Measurements from ENCODE around the gene P2RY8. TPM values are rescaled to one million over a fixed set of nuclear protein-coding genes. Genes with fewer than 3 reads are reported as not detected.
"Not testable (repeated sequence)": the region's sequence is repeated elsewhere in the genome, so short reads cannot be mapped to it uniquely, and the experiment has no call there.

Gene P2RY8
- total RNA-seq, 1 donor from 2014 or later: not detected

DNA sequence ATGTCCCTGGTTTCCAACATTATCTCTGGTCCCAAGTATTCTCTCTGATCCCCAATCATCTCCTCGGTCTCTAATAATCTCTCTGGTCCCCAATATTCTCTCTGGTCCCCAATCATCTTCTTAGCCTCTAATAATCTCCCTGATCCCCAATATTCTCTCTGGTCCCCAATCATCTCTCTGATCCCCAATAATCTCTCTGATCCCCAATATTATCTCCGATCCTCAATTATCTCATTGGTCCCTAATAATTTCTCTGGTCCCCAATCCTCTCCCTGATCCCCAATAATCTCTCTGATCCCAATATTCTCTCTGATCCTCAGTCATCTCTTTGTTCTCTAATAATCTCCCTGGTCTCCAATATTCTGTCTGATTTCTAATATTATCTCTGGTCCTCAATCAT lies 16.6 kb downstream of the P2RY8 start:
- DNase-seq (ENCODE audit: low read depth): no peak

DNA sequence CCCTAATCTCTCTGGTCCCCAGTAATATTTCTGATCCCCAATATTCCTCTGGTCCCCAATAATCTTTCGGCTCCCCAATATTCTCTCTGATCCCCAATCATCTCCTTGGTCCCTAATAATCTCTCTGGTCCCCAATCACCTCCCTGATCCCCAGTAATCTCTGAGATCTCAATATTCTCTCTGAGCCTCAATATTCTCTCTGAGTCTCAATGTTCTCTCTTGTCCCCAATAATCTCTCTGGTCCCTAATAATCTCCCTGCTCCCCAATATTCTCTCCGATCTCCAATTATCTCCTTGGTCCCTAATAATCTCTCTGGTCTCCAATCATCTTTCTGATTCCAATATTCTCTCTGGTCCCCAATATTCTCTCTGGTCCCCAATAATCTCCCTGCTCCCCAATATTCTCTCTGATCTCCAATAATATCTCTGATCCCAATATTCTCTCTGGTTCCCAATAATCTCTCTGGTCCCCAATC lies 17.9 kb downstream of the P2RY8 start:
- DNase-seq (ENCODE audit: low read depth): no peak

DNA sequence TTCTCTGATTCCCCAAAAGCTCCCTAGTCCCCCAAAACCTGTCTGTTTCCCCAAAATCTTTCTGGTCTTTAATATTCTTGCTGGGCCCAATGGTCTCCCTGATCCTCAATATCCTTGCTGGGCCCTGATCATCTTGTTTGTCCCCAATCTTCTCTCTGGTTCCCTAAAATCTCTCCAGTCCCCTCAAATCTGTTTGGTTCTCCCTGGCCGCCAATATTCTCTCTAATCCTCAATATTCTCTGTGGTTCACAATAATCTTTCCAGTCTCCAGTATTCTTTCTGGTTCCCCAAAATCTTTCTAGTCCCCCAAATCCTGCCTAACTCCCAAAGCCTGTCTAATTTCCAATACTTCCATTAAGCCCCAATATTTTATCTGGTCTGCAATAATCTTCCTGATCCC lies 18.5 kb downstream of the P2RY8 start:
- DNase-seq (ENCODE audit: low read depth): no peak

DNA sequence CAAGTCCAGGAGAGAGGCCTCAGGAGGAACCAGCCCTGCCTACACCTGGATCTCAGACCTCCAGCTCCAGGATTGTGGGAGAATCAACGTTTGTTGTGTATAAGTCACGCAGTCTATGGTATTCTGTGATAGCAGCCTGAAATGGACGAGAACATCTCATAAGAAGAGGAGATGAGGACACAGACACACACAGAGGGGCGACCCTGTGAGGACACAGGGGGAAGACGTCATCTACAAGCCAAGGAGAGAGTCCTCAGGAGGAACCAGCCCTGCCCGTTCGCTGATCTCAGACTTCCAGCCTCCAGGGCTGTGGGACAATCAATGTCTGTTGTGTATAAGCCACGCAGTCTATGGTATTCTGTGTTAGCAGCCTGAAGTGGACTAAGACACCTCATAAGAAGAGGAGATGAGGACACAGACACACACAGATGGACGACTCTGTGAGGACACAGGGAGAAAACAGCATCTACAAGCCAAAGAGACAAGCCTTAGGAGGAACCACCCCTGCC lies 20.3 kb downstream of the P2RY8 start:
- no peak for DNase-seq (ENCODE audit: low read depth)

DNA sequence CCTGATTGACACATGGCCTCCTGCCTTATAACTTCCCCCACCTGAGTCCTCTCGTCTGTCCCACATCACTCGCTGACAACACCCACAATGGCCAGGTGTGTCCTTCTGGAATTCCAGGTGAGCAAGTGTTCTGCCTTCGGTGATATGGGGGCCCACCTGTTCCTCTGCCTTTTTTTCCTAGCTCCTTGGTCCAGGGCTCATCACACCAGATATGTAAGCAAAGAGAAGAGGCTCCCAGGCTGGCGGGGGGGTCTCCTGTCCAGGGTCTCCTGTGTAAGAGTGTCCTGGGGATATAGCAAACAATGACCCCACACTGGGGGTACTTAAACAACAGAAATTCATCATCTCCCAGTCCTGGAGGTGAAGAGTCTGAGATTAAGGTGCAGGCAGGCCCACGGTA lies 25.2 kb downstream of the P2RY8 start:
- no peak for DNase-seq (ENCODE audit: low read depth)

DNA sequence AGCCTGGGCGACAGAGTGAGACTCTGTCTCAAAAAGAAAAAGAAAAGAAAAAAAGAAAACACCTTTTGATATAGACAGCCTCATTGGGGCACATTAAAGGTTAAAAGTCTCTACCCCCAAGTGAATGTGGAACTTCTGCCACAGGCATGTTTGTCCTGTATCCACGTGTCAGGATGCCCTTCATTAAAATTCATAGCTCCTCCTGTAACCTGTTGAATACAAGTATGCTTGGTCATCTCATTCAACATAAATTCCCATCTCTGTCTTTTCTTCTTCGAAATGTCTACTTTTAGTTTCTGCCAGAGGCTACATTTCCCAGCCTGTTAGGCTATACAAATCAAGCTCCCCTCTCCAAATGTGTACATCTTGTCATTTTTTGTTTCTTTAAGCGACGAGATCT lies 25.8 kb downstream of the P2RY8 start:
- DNase-seq (ENCODE audit: low read depth): no peak

DNA sequence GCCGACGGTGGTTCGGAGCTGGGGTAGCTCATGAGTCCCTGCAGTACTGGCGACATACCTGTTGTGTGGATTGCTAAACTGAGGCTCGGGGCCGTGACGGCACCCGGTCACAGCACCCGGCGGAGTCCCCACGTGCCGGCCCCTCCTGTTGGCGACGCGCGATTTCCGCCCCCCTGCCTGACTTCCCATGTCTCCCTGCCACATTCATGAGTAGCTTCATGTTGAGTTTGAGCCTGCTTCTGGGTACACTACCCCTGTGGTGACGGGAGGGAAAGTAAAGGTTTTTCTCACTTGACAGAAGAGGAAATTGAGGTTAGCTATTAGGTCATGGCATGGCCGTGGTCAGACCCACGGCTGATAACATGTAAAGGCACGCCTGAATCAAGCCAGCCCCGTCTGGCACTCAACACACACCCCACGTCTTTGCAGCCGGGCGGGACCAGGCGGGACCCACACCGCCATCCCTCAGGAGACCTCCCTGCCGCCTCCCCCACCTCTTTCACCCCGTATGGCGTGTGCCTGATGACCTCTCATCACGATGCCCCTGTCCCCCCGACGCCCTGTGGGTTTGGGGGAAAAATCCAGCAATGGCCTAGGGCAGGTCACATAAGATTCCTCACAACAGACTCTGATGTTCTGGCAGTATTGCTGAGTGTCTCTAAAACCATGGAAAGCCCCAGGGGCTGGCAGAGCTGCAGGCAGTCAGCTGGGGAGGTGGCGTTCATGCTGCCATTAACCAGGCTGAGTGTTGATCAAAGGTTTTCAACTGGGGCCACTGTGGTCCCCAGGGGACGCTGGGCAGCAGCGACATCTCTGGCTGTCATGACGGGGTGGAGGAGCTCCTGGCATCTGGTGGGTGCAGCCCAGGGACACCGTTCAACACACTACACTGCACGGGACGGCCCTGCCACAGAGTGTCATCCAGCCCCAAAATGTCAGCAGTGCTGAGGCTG lies 29.2 kb downstream of the P2RY8 start:
- no peak for DNase-seq (ENCODE audit: low read depth)

DNA sequence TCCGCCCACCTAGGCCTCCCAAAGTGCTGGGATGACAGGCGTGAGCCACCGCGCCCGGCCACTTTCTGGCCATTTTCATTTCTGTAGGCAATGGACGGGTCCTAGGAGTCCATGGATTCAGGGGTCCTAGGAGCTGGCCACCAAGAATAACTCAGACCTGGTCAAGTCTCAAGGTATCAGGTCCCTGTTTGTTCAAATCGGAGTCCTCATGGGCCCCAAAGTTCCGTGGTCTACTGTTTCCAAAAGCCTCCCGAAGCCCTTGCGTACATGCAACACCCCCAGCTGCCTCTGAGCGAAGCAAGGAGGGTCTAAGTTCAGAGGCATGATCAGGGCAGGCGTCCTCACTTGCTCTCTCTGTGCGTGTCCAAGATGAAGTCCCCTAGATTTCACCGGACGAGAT lies 30.1 kb downstream of the P2RY8 start:
- no peak for DNase-seq (ENCODE audit: low read depth)

DNA sequence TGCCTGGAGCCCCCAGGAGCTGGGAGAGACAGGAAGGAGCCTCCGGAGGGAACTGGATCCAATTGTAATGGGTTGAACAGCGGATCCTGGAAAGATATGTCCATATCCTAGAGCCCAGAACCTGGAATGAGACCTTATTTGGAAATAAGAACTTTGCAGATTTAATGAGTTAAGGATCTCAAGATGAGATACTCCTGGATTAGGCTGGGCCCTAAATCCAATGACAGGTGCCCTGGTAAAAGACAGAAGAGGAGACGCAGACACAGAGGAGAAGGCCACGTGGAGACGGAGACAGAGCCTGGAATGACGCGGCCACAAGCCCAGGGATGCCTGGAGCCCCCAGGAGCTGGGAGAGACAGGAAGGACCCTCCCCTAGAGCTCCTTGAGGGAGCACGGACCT lies 34.1 kb downstream of the P2RY8 start:
- no peak for DNase-seq (ENCODE audit: low read depth)

DNA sequence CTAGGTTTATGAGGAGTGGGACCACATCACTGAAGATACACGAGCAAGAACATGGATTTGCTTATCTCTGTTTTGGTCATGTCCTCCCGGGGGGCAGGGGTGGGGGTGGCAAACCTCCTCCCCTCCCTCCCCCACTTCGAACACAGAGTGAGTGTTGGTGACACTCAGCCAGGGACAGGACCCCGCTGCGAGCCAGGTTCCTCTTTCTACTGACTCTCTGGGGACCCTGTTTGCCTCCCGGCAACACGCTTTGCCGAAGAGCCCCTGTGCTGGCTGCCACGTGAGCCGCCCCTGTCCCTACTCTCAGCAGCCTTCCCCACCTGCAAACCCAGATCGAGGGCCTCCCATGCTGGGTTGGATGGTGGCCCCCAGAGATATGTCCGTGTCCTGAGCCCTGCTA lies 34.7 kb downstream of the P2RY8 start:
- DNase-seq (ENCODE audit: low read depth): no peak

DNA sequence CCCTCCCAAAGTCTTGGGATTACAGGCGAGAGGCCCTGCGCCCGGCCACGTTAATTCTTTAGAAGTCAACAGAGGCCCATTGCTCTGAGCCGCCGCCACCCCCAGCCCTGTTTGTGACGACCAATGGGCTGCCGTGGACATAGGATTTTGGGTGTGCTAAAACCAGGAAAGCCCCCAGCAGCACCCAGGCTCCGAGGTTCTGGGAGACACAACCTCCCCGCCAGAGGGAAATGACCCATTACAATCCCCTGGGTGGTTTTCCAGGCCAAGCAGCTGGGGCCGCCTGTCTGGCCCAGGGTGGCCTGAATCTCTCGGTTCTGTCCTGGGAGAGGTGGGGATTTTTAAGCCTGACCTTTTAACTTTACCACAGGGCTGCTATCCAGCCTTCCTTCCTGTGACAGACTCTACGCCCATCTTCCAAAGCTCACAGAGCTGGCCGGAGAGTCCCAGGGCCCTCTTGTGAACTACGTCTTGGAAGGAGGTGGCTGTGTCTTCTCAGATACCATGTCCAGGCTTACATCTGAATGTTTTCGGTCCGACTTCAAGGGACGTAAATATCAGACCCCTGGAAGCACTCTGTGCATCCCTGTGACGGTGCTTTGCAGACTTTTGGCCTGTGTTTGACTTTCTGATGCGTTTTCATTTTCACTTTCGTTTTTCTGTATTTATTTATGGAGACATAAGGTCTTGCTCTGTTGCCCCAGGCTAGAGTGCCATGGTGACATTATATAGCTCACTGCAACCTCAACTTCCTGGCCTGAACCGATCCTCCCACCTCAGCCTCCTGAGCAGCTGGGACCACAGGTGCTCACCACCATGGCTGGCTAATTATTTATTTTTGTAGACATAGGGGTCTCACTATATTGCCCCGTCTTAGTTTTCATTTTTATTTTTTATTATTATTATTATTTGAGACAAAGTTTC lies 36.0 kb downstream of the P2RY8 start:
- no peak for DNase-seq (ENCODE audit: low read depth)

DNA sequence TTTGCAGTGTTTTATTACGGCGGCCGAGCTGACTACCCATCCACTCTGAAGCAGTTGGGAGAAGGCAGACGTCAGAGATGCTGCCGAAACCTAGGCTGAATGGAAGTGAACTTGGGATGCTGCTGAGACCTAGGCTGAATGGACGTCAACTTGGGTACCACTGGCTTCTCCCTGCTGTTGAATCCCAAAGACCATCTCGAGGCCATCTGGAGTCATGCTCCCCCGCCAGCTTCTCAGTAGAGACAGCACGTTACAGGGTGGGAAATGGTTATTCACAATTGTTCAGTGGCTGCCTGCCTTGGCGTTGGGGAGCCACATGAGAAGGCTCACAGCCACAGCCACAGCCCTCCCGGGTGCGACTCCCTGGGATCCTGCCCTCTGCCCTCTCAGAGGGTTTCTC lies 40.9 kb downstream of the P2RY8 start:
- DNase-seq (ENCODE audit: low read depth): no peak

DNA sequence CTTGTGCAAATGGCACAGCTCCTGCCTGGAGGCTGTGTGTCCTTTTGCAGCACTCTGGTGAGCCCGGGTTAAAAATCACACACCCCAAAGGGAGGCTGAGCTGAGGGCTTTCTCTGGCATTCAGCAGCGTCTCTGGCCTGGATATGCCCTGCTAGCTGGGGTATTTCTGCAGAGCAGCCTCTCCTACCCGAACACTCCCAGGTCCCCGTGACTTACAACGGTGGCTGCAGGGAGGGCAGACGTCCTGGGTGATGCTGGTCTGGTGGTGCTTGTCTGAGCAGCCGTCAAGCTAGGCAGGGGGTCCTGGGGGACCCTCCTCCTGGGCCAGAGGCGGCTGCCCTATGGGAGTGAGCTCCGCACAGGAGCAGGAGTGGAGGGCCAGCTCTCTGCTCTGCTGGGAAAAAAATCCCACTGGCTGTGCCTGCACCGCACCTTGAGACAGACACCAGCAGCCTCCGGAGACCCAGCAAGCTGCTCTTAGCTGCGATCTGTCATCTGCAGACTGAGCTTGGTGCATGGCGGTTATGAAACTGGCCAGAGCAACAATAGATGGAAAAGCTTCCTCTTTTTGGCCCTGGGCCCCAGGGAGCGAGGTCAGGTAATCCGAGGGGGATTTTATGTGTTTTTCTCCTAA lies 43.0 kb downstream of the P2RY8 start:
- no peak for DNase-seq (ENCODE audit: low read depth)

DNA sequence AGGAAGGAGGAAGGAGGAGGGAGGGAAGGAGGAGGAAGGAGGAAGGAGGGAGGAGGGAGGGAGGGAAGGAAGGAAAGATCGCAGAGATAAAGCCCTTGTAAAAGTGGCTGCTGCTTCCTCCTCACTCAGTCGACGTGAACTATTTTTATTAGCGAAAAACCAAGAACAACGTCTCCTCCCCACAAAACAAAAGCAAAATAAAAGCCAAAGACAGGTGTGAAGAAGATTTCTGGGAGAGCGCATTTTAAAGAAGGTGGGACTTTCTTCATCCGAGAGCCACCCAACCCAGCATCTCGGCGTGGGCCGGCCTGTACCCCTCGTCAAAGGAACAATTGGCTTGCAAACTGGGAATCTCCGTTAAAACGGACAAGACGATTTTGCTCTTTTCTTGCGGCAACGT lies 43.6 kb downstream of the P2RY8 start:
- DNase-seq (ENCODE audit: low read depth): no peak

DNA sequence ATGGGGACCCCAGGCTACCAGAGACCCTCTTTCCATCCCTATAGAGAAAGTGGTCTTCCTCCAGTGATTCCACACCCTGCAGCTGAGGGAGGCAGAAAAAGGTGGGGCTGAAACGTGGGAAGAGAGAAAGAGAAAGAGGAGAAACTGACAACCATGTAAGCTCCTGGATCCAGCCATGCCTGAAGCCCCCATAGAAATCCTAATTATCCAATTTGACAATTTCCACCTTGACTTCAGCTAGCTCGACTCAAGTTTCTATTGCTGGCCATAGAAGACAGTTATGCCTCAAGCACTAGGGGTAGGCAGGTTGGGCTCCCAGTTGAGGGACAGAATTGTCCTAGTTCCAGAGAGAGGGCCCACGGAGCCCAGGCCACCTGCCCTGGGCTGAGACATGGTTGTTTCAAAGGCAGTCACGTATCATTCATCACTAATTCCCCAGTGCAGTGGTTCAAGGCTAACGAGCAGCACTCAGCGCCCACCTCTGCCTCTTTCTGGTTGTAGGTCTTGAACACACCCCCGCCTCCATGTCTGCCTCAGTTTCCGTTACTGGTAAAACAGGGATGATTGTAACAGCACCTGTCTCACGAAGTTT lies 44.5 kb downstream of the P2RY8 start:
- DNase-seq (ENCODE audit: low read depth): no peak

DNA sequence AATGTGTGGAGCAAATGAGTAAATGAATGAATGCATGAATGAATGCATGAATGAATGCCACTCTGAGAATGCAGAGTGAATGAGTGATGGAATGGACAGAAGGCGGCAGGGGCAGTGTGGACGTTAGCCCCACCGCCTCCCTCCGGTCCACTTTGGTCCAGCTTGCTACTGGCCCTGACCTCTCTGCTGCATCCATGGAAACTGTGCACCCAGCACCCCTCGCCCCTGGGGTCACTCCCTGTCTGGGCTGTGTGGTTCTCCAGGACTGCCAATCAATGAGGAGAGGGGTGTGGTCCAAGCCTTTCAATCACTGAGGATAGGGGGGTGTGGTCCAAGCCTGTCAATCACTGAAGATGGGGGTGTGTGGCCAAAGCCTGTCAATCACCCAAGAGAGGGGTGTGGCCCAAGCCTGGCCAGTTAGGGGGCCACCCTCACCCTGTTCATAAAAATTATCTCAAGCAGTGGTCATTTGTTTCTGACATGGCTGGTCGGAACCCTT lies 45.1 kb downstream of the P2RY8 start:
- DNase-seq (ENCODE audit: low read depth): peak; percentile 21

DNA sequence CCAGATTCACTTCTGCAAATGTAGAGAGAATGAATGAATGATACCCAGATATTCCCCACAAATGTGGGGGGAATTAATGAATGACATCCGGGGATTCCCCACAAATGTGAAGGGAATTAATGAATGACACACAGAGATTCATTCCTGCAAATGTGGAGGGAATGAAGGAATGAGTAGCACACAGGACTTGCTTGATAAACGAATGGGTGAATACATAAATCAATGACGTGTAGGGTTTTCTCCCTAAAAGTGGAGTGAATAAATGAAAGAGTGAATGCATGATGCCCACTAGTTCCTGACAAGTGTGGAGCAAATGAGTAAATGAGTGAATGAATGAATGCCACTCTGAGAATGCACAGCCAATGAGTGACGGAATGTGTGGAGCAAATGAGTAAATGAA lies 45.7 kb downstream of the P2RY8 start:
- not testable (repeated sequence) for DNase-seq (ENCODE audit: low read depth)

DNA sequence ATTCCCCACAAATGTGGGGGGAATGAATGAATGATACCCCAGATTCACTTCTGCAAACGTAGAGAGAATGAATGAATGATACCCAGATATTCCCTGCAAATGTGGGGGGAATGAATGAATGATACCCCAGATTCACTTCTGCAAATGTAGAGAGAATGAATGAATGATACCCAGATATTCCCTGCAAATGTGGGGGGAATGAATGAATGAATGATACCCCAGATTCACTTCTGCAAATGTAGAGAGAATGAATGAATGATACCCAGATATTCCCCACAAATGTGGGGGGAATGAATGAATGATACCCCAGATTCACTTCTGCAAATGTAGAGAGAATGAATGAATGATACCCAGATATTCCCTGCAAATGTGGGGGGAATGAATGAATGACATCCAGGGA lies 46.3 kb downstream of the P2RY8 start:
- DNase-seq (ENCODE audit: low read depth): not testable (repeated sequence)

DNA sequence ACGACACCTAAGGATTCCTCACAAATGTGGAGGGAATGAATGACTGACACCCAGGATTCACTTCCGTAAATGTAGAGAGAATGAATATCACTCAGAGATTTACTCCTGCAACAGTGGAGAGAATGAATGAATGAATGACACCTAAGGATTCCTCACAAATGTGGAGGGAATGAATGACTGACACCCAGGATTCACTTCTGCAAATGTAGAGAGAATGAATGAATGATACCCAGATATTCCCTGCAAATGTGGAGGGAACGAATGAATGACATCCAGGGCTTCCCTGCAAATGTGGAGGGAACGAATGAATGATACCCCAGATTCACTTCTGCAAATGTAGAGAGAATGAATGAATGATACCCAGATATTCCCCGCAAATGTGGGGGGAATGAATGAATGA lies 47.6 kb downstream of the P2RY8 start:
- DNase-seq (ENCODE audit: low read depth): not testable (repeated sequence)

DNA sequence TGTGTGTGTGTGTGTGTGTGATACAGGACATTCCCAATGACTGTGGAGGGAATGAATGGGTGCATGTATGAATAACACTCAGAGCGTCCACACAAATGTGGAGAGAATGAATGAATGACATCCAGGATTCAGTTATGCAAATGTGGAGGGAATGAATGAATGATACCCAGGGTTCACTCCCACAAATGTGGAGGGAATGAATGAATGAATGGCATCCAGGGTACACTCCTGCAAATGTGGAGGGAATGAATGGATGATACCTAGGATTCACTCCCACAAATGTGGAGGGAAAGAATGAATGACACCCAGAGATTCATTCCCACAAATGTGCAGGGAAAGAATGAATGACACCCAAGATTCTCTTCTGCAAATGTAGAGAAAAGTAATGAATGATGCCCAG lies 48.2 kb downstream of the P2RY8 start:
- no peak for DNase-seq (ENCODE audit: low read depth)

DNA sequence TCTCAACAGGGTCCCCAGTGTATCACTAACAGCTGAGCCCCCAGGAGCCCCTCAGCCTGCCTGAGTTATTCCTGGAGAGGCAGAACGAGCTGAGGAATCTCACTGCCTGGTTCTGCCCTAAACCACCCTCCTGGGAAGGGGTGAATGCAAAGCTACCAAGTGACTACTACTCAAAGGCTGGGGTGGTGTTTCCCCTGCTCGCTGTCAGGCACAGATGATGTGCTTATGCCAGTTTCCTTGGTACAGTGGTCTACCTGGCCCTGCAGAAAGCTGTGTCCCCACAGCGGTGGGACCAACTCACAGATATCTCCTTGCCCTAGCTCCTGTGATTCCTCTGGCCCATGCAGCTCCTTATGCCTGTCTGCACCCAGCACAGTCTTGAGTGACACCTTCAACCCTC lies 48.8 kb downstream of the P2RY8 start:
- DNase-seq (ENCODE audit: low read depth): no peak
